NT2/D1 (cell line): ENCODE measurements around the gene EGLN3.

Experiments
- DNase-seq: peaks from one replicate; pipeline ENCODE4 v3.0.0-alpha.2; 2011; ENCODE audit warnings: low read depth, low spot score
- H3K27me3 ChIP-seq: 2 replicates; pipeline ENCODE4 v1.6.0; 2011; ENCODE audit warnings: mild to moderate bottlenecking; ENCODE audit not compliant: insufficient read length, insufficient read depth
- H3K36me3 ChIP-seq: 2 replicates; pipeline ENCODE4 v1.6.1; 2011; ENCODE audit warnings: mild to moderate bottlenecking, low read length, mixed read lengths; ENCODE audit not compliant: insufficient read depth, insufficient read length
- H3K4me1 ChIP-seq: 2 replicates; pipeline ENCODE4 v1.5.1; 2011; ENCODE audit not compliant: insufficient read depth, insufficient read length
- H3K4me3 ChIP-seq: 2 replicates; pipeline ENCODE4 v1.5.1; 2011; ENCODE audit warnings: low read depth; ENCODE audit not compliant: insufficient read length
- H3K9ac ChIP-seq: 2 replicates; pipeline ENCODE4 v1.6.0; 2011; ENCODE audit warnings: low read depth; ENCODE audit not compliant: insufficient read length
- H3K9me3 ChIP-seq: 2 replicates; pipeline ENCODE4 v1.5.1; 2011; ENCODE audit warnings: mild to moderate bottlenecking, low read length; ENCODE audit not compliant: insufficient read depth
- SUZ12 ChIP-seq: IDR thresholded peaks from 2 replicates; pipeline ENCODE4 v1.6.1; 2011; ENCODE audit not compliant: insufficient read length, insufficient read depth; ENCODE audit errors: extremely low read depth
- YY1 ChIP-seq: IDR thresholded peaks from 2 replicates; pipeline ENCODE4 v1.6.1; 2011; ENCODE audit not compliant: insufficient read length, insufficient read depth
- ZNF274 ChIP-seq: IDR thresholded peaks from 2 replicates; pipeline ENCODE4 v1.6.1; 2011; ENCODE audit warnings: mild to moderate bottlenecking, low read depth, low read length

EGLN3 gene

GRCh38 chr14:33903369-33903768 is 47.5 kb downstream of the EGLN3 start:
- Histone ChIP-seq H3K27me3 (no peaks in the 10 kb centered on the region), H3K9me3 (peaks cover 13% of the 10 kb centered on the region; the same call in 1 of the 2 replicates), H3K36me3 (no peaks in the 10 kb centered on the region), H3K4me3 (no peak overlapping the region), H3K4me1 (no peaks in the 10 kb centered on the region), H3K9ac (no peak overlapping the region)
- TF ChIP-seq YY1: no peak
- TF ChIP-seq SUZ12: no peak
- TF ChIP-seq ZNF274: no peak
- no peak for DNase-seq

GRCh38 chr14:33902363-33902762 is 48.5 kb downstream of the EGLN3 start:
- TF ChIP-seq YY1 (no peak), ZNF274 (no peak), SUZ12 (no peak)
- H3K27me3 ChIP-seq: no peaks in the 10 kb centered on the region
- H3K36me3 ChIP-seq: no peaks in the 10 kb centered on the region
- DNase-seq: no peak
- H3K9me3 ChIP-seq: peaks cover 11% of the 10 kb centered on the region; the same call in 1 of the 2 replicates
- no peak overlapping the region for H3K9ac ChIP-seq
- no peak overlapping the region for H3K4me3 ChIP-seq
- no peaks in the 10 kb centered on the region for H3K4me1 ChIP-seq

- Histone ChIP-seq H3K4me3 (no peak overlapping the region), H3K27me3 (no peaks in the 10 kb centered on the region), H3K36me3 (no peaks in the 10 kb centered on the region), H3K4me1 (no peaks in the 10 kb centered on the region), H3K9me3 (peaks cover 11% of the 10 kb centered on the region; the same call in 1 of the 2 replicates), H3K9ac (no peak overlapping the region)
- TF ChIP-seq YY1 (no peak), SUZ12 (no peak), ZNF274 (no peak)
- no peak for DNase-seq
Measured at GRCh38 chr14:33901426-33902155, 49.3 kb downstream of the EGLN3 start.

GRCh38 chr14:33900706-33901105 is 50.2 kb downstream of the EGLN3 start:
- Histone ChIP-seq H3K9ac (no peak overlapping the region), H3K36me3 (no peaks in the 10 kb centered on the region), H3K4me1 (no peaks in the 10 kb centered on the region), H3K27me3 (no peaks in the 10 kb centered on the region), H3K4me3 (no peak overlapping the region), H3K9me3 (peaks cover 11% of the 10 kb centered on the region; the same call in 1 of the 2 replicates)
- DNase-seq: no peak
- TF ChIP-seq YY1 (no peak), SUZ12 (no peak), ZNF274 (no peak)

- Histone ChIP-seq H3K27me3 (no peaks in the 10 kb centered on the region), H3K9me3 (peaks cover 11% of the 10 kb centered on the region; the same call in 1 of the 2 replicates), H3K4me3 (no peak overlapping the region), H3K36me3 (no peaks in the 10 kb centered on the region), H3K9ac (no peak overlapping the region), H3K4me1 (no peaks in the 10 kb centered on the region)
- TF ChIP-seq ZNF274 (no peak), YY1 (no peak), SUZ12 (no peak)
- DNase-seq: no peak
Measured at GRCh38 chr14:33899723-33900341, 51.0 kb downstream of the EGLN3 start.

- Histone ChIP-seq H3K4me3 (no peak overlapping the region), H3K9me3 (peaks cover 11% of the 10 kb centered on the region; the same call in 1 of the 2 replicates), H3K4me1 (no peaks in the 10 kb centered on the region), H3K9ac (no peak overlapping the region), H3K27me3 (no peaks in the 10 kb centered on the region), H3K36me3 (no peaks in the 10 kb centered on the region)
- DNase-seq: no peak
- TF ChIP-seq YY1 (no peak), SUZ12 (no peak), ZNF274 (no peak)
Measured at GRCh38 chr14:33897878-33898535, 52.9 kb downstream of the EGLN3 start.

GRCh38 chr14:33897382-33897781 is 53.5 kb downstream of the EGLN3 start:
- H3K36me3 ChIP-seq: no peaks in the 10 kb centered on the region
- H3K9me3 ChIP-seq: peaks cover 10% of the 10 kb centered on the region; the same call in 1 of the 2 replicates
- TF ChIP-seq ZNF274 (no peak), SUZ12 (no peak), YY1 (no peak)
- H3K9ac ChIP-seq: no peak overlapping the region
- H3K27me3 ChIP-seq: no peaks in the 10 kb centered on the region
- DNase-seq: no peak
- no peak overlapping the region for H3K4me3 ChIP-seq
- no peaks in the 10 kb centered on the region for H3K4me1 ChIP-seq
